ENCODE results near the gene RPS6KA3.
A peak's percentile ranks its signal among the peaks of the same experiment; 100 is the strongest.

Gene RPS6KA3

DNA sequence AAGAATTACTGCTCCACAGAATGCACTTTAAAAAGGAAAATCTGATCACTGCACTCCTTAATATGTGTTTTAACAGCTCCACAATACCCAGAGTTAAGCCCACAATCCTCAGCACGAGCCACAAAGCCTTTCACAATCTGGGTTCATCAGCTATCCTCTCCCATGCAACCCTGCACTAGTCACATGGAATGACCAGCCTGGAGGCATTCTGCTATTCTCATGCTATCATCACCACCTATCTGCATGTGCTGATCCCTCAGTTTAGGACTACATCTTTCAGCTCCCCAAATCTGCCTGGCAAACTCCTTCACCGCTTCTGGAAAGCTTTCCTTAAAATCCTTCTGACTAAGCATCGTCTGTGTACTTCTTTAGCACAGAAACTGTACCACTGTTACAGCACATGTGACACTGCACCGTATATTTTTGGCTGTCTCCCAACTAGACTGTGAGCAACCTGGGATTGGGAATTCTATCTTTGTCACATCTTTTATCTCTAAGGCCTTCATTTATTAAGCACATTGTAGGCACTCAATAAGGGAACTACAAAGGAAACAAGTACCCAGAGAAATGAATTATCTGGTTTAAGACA, 106.8 kb downstream of the RPS6KA3 start:
- H2BK120ac ChIP-seq (ENCODE audit: low read depth, low read length): no peak overlapping the region
- H2AK5ac ChIP-seq (ENCODE audit: low read length, severe bottlenecking): no peak overlapping the region
- H3K27ac ChIP-seq (ENCODE audit: low read length, poor library complexity, severe bottlenecking): no peak overlapping the region
- DNase-seq: no peak
- H4K91ac ChIP-seq (ENCODE audit: low read length): peak overlapping the region; percentile 27
- H3K36me3 ChIP-seq (ENCODE audit: control insufficient read depth in 1 of 2, insufficient read depth in 2 of 2, low read depth in 1 of 2, low read length in 2 of 2): peaks cover 9 to 73% of the 10 kb centered on the region in 2 experiments
- no peaks in the 10 kb centered on the region for H3K9me3 ChIP-seq (ENCODE audit: control insufficient read depth, low read length)
- no peaks in the 10 kb centered on the region for H3K4me1 ChIP-seq (ENCODE audit: control insufficient read depth, insufficient read depth, low read depth, low read length)
- no peak overlapping the region for H3K23ac ChIP-seq (ENCODE audit: low read length in 2 of 2)
- H3K9ac ChIP-seq (ENCODE audit: low read length): no peak overlapping the region
- no peak overlapping the region for H3K4me3 ChIP-seq (ENCODE audit: insufficient read depth in 1 of 2, low read depth in 1 of 2, low read length in 2 of 2)
- no peak overlapping the region for H4K8ac ChIP-seq (ENCODE audit: low read length)
- no peak overlapping the region for H3K4ac ChIP-seq (ENCODE audit: low read depth in 1 of 2, low read length in 2 of 2)
- H3K27me3 ChIP-seq (ENCODE audit: control insufficient read depth in 1 of 2, insufficient read depth in 1 of 2, low read length in 2 of 2): peaks cover 0 to 19% of the 10 kb centered on the region in 2 experiments
- no peak overlapping the region for H2AFZ ChIP-seq (ENCODE audit: low read depth, low read length)
- peaks cover 3% of the 10 kb centered on the region for H3K79me1 ChIP-seq (replicated peaks; ENCODE audit: low read length, poor library complexity, severe bottlenecking)
- no peak overlapping the region for H3K14ac ChIP-seq (ENCODE audit: low read length in 2 of 2)
- 93% methylated on average over 4 of the region's 4 CpGs for WGBS
- no peak overlapping the region for H3K4me2 ChIP-seq (ENCODE audit: low read length, poor library complexity, severe bottlenecking)
- H2BK12ac ChIP-seq (ENCODE audit: low read length in 2 of 2): no peak overlapping the region
- H2BK15ac ChIP-seq (ENCODE audit: low read depth, poor library complexity, severe bottlenecking): no peak overlapping the region
- no peak overlapping the region for H2BK5ac ChIP-seq (ENCODE audit: low read depth, low read length, poor library complexity, severe bottlenecking)
- H3K18ac ChIP-seq (ENCODE audit: low read depth in 1 of 2, low read length in 2 of 2): no peak overlapping the region

DNA sequence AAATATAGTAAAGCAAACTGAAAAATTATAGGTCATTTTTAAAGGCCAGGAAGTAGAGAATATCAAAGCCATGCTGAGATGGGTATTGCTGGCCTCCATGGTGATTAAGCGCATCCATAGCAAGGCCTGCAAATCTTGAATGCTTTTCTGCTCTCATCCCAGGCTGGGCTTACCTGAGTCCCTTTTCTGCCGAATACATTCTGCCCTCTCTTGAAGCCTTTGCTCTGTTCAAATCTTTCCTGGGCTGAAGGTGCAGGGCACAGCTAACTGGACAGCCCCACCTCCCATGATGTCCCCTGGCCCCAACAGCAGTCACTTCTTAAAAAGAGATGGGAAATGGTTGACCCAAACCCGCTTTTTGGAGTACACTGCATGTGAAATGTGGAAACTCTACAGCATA, 115.0 kb downstream of the RPS6KA3 start:
- Histone ChIP-seq H3K79me1 (replicated peaks; ENCODE audit: low read length, poor library complexity, severe bottlenecking) (no peaks in the 10 kb centered on the region), H3K23ac (ENCODE audit: low read length in 2 of 2) (no peak overlapping the region), H3K14ac (ENCODE audit: low read length in 2 of 2) (no peak overlapping the region), H3K9ac (ENCODE audit: low read length) (no peak overlapping the region), H4K91ac (ENCODE audit: low read length) (no peak overlapping the region), H3K4me1 (ENCODE audit: control insufficient read depth, insufficient read depth, low read depth, low read length) (no peaks in the 10 kb centered on the region), H3K27ac (ENCODE audit: low read length, poor library complexity, severe bottlenecking) (no peak overlapping the region), H3K4me3 (ENCODE audit: insufficient read depth in 1 of 2, low read depth in 1 of 2, low read length in 2 of 2) (no peak overlapping the region), H3K4ac (ENCODE audit: low read depth in 1 of 2, low read length in 2 of 2) (no peak overlapping the region), H2AK5ac (ENCODE audit: low read length, severe bottlenecking) (no peak overlapping the region), H3K18ac (ENCODE audit: low read depth in 1 of 2, low read length in 2 of 2) (no peak overlapping the region), H4K8ac (ENCODE audit: low read length) (no peak overlapping the region), H2BK120ac (ENCODE audit: low read depth, low read length) (no peak overlapping the region), H2BK15ac (ENCODE audit: low read depth, poor library complexity, severe bottlenecking) (no peak overlapping the region), H2AFZ (ENCODE audit: low read depth, low read length) (no peak overlapping the region), H3K9me3 (ENCODE audit: control insufficient read depth, low read length) (no peaks in the 10 kb centered on the region), H3K36me3 (ENCODE audit: control insufficient read depth in 1 of 2, insufficient read depth in 2 of 2, low read depth in 1 of 2, low read length in 2 of 2) (peaks cover 9 to 69% of the 10 kb centered on the region in 2 experiments), H3K4me2 (ENCODE audit: low read length, poor library complexity, severe bottlenecking) (no peak overlapping the region), H3K27me3 (ENCODE audit: control insufficient read depth in 1 of 2, insufficient read depth in 1 of 2, low read length in 2 of 2) (peaks cover 0 to 21% of the 10 kb centered on the region in 2 experiments), H2BK12ac (ENCODE audit: low read length in 2 of 2) (no peak overlapping the region), H2BK5ac (ENCODE audit: low read depth, low read length, poor library complexity, severe bottlenecking) (no peak overlapping the region)
- WGBS: 93% methylated on average over 3 of the region's 3 CpGs
- DNase-seq: no peak

DNA sequence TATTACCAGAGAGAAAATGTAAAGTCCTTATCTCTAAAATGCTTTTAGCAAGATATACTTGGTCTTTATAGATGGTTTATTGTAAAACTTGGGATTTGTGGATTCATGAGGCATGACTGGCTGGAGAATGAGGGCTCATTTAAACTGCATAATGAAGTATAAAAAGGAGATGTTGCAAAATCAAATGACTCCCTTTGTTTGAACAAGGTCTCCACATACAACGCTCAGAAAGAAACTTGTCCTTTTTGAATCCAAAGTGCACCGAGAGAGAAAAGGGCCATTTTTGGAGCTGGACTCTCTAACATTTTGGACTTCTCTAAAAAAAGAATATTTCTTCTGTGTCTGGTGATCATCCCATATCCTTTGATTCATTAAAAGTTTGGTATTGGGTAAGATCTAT, 117.4 kb downstream of the RPS6KA3 start:
- Histone ChIP-seq H3K9me3 (ENCODE audit: control insufficient read depth, low read length) (no peaks in the 10 kb centered on the region), H3K18ac (ENCODE audit: low read depth in 1 of 2, low read length in 2 of 2) (no peak overlapping the region), H3K4me3 (ENCODE audit: insufficient read depth in 1 of 2, low read depth in 1 of 2, low read length in 2 of 2) (no peak overlapping the region), H3K4me2 (ENCODE audit: low read length, poor library complexity, severe bottlenecking) (no peak overlapping the region), H2AK5ac (ENCODE audit: low read length, severe bottlenecking) (no peak overlapping the region), H3K14ac (ENCODE audit: low read length in 2 of 2) (no peak overlapping the region), H2BK15ac (ENCODE audit: low read depth, poor library complexity, severe bottlenecking) (no peak overlapping the region), H2AFZ (ENCODE audit: low read depth, low read length) (no peak overlapping the region), H4K8ac (ENCODE audit: low read length) (no peak overlapping the region), H4K91ac (ENCODE audit: low read length) (no peak overlapping the region), H3K36me3 (ENCODE audit: control insufficient read depth in 1 of 2, insufficient read depth in 2 of 2, low read depth in 1 of 2, low read length in 2 of 2) (peaks cover 3 to 47% of the 10 kb centered on the region in 2 experiments), H2BK12ac (ENCODE audit: low read length in 2 of 2) (no peak overlapping the region), H3K27me3 (ENCODE audit: control insufficient read depth in 1 of 2, insufficient read depth in 1 of 2, low read length in 2 of 2) (peaks cover 0 to 7% of the 10 kb centered on the region in 2 experiments), H2BK5ac (ENCODE audit: low read depth, low read length, poor library complexity, severe bottlenecking) (no peak overlapping the region), H3K9ac (ENCODE audit: low read length) (no peak overlapping the region), H3K79me1 (replicated peaks; ENCODE audit: low read length, poor library complexity, severe bottlenecking) (no peaks in the 10 kb centered on the region), H3K4ac (ENCODE audit: low read depth in 1 of 2, low read length in 2 of 2) (no peak overlapping the region), H2BK120ac (ENCODE audit: low read depth, low read length) (no peak overlapping the region), H3K27ac (ENCODE audit: low read length, poor library complexity, severe bottlenecking) (no peak overlapping the region), H3K4me1 (ENCODE audit: control insufficient read depth, insufficient read depth, low read depth, low read length) (no peaks in the 10 kb centered on the region), H3K23ac (ENCODE audit: low read length in 2 of 2) (no peak overlapping the region)
- no peak for DNase-seq
- no CpG with 5 or more reads among the region's 2 CpGs for WGBS

DNA sequence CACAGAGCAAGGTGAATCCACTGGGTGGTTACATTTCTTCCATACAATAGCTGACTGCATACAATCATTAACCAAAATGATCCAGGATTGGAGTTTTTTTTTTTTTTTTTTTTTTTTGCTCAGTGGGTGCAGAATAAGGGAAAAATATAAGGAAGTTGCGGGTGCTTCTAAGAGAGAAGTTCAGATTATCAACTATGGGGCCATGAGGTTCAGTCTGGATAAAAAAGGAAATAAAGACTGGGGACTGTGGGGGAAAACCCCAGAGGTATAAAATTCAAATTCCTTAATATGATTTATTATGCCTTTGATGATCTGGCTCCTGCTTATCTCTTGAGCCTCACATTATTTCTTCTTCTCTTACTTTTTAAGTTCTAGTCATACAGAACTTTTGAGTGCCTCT, 119.1 kb downstream of the RPS6KA3 start:
- peaks cover 3 to 33% of the 10 kb centered on the region in 2 experiments for H3K36me3 ChIP-seq (ENCODE audit: control insufficient read depth in 1 of 2, insufficient read depth in 2 of 2, low read depth in 1 of 2, low read length in 2 of 2)
- H3K4ac ChIP-seq (ENCODE audit: low read depth in 1 of 2, low read length in 2 of 2): no peak overlapping the region
- H3K4me2 ChIP-seq (ENCODE audit: low read length, poor library complexity, severe bottlenecking): no peak overlapping the region
- H2BK5ac ChIP-seq (ENCODE audit: low read depth, low read length, poor library complexity, severe bottlenecking): no peak overlapping the region
- H3K14ac ChIP-seq (ENCODE audit: low read length in 2 of 2): no peak overlapping the region
- H4K8ac ChIP-seq (ENCODE audit: low read length): no peak overlapping the region
- H2AFZ ChIP-seq (ENCODE audit: low read depth, low read length): no peak overlapping the region
- no peak overlapping the region for H3K23ac ChIP-seq (ENCODE audit: low read length in 2 of 2)
- H4K91ac ChIP-seq (ENCODE audit: low read length): no peak overlapping the region
- H2BK120ac ChIP-seq (ENCODE audit: low read depth, low read length): no peak overlapping the region
- H2BK12ac ChIP-seq (ENCODE audit: low read length in 2 of 2): no peak overlapping the region
- no peak overlapping the region for H3K18ac ChIP-seq (ENCODE audit: low read depth in 1 of 2, low read length in 2 of 2)
- H3K4me3 ChIP-seq (ENCODE audit: insufficient read depth in 1 of 2, low read depth in 1 of 2, low read length in 2 of 2): no peak overlapping the region
- no peak for DNase-seq
- H2AK5ac ChIP-seq (ENCODE audit: low read length, severe bottlenecking): no peak overlapping the region
- no peak overlapping the region for H3K27ac ChIP-seq (ENCODE audit: low read length, poor library complexity, severe bottlenecking)
- no peak overlapping the region for H2BK15ac ChIP-seq (ENCODE audit: low read depth, poor library complexity, severe bottlenecking)
- no peaks in the 10 kb centered on the region for H3K79me1 ChIP-seq (replicated peaks; ENCODE audit: low read length, poor library complexity, severe bottlenecking)
- H3K27me3 ChIP-seq (ENCODE audit: control insufficient read depth in 1 of 2, insufficient read depth in 1 of 2, low read length in 2 of 2): peaks cover 0 to 7% of the 10 kb centered on the region in 2 experiments
- H3K9me3 ChIP-seq (ENCODE audit: control insufficient read depth, low read length): no peaks in the 10 kb centered on the region
- no peaks in the 10 kb centered on the region for H3K4me1 ChIP-seq (ENCODE audit: control insufficient read depth, insufficient read depth, low read depth, low read length)
- no CpG with 5 or more reads among the region's 1 CpG for WGBS
- H3K9ac ChIP-seq (ENCODE audit: low read length): no peak overlapping the region
